IMR-90 (cell line): ENCODE measurements around the gene LDLRAD3. TPM values are rescaled to one million over a fixed set of nuclear protein-coding genes. Genes with fewer than 3 reads are reported as not detected.

Source experiments
- ATAC-seq: fragments of 200-7000 bp; cut with Tn5 transposase; 2 replicates; pipeline ENCODE4 v1.9.1; 2020; ENCODE audit warnings: low read depth, mild to moderate bottlenecking, moderate library complexity
- BruUV-seq: library from RNA; stranded (reverse); fragments of 400-500 nt; replicated peaks from 2 replicates; lab custom pipeline; 2021; lab: Mats Ljungman, UMichigan
- CTCF ChIA-PET: fragments of 300-600 bp; formaldehyde crosslinking; extraction: SDS; loops from one replicate; lab custom pipeline; 2021; ENCODE audit warnings: antibody characterized with exemption; lab: Yijun Ruan, JAX
- POLR2A ChIA-PET: fragments of 300-600 bp; sonication (Branson Sonifier 250); formaldehyde crosslinking; loops from one replicate; lab custom pipeline; 2022; ENCODE audit warnings: antibody characterized with exemption; ENCODE audit not compliant: unreplicated experiment; lab: Charles Lee
- DNase-seq: peaks from one replicate; pipeline ENCODE4 v3.0.0; 2013
- H2AFZ ChIP-seq: replicated peaks from 2 replicates; pipeline ENCODE3; 2013; ENCODE audit warnings: low read length, mild to moderate bottlenecking; ENCODE audit not compliant: poor library complexity
- H2AK5ac ChIP-seq: 2 replicates; pipeline ENCODE4 v1.6.1; 2013; ENCODE audit warnings: low read depth, low read length, inconsistent platforms
- H2AK9ac ChIP-seq: replicated peaks from 2 replicates; pipeline ENCODE3; 2013; ENCODE audit warnings: mild to moderate bottlenecking, low read depth, low read length, moderate library complexity; ENCODE audit not compliant: poor library complexity
- H2BK120ac ChIP-seq: 2 replicates; pipeline ENCODE4 v1.6.1; 2013; ENCODE audit warnings: low read depth, low read length, inconsistent platforms
- H2BK15ac ChIP-seq: 3 replicates; pipeline ENCODE4 v1.6.1; 2013; ENCODE audit warnings: low read depth, low read length, inconsistent platforms
- H2BK20ac ChIP-seq: 2 replicates; pipeline ENCODE4 v1.6.1; 2013; ENCODE audit warnings: low read depth, mild to moderate bottlenecking, inconsistent platforms, low read length, moderate library complexity
- H2BK5ac ChIP-seq: 2 replicates; pipeline ENCODE4 v1.6.1; 2013; ENCODE audit warnings: mild to moderate bottlenecking, low read depth, low read length, inconsistent platforms; ENCODE audit not compliant: poor library complexity, severe bottlenecking
- H3K14ac ChIP-seq: replicated peaks from 2 replicates; pipeline ENCODE4 v1.6.1; 2013; ENCODE audit warnings: low read depth, low read length, inconsistent platforms
- H3K18ac ChIP-seq: 2 replicates; pipeline ENCODE4 v1.6.1; 2013; ENCODE audit warnings: low read depth, low read length, control low read depth
- H3K23ac ChIP-seq: 2 replicates; pipeline ENCODE4 v1.6.1; 2013; ENCODE audit warnings: low read depth, low read length, inconsistent platforms
- H3K27ac ChIP-seq: 2 replicates; pipeline ENCODE4 v1.5.1; 2013; ENCODE audit warnings: mild to moderate bottlenecking, control low read depth, low read length; ENCODE audit not compliant: insufficient read depth
- H3K27me3 ChIP-seq: 2 replicates; pipeline ENCODE4 v1.6.1; 2013; ENCODE audit warnings: low read length; ENCODE audit not compliant: control insufficient read depth, insufficient read depth
- H3K36me3 ChIP-seq: 2 replicates; pipeline ENCODE4 v1.6.1; 2013; ENCODE audit warnings: low read length, mixed read lengths; ENCODE audit not compliant: control insufficient read depth, insufficient read depth
- H3K4ac ChIP-seq: 2 replicates; pipeline ENCODE4 v1.6.1; 2013; ENCODE audit warnings: low read depth, low read length, inconsistent platforms
- H3K4me1 ChIP-seq: 2 replicates; pipeline ENCODE4 v1.6.1; 2013; ENCODE audit warnings: low read length, mixed read lengths; ENCODE audit not compliant: control insufficient read depth, insufficient read depth
- H3K4me2 ChIP-seq: 2 replicates; pipeline ENCODE4 v1.6.1; 2013; ENCODE audit warnings: low read depth, mild to moderate bottlenecking, control low read depth, low read length, moderate library complexity
- H3K4me3 ChIP-seq: 2 replicates; pipeline ENCODE4 v1.5.1; 2013; ENCODE audit warnings: low read depth, mild to moderate bottlenecking, control low read depth, low read length, moderate library complexity; ENCODE audit not compliant: insufficient read depth
- H3K56ac ChIP-seq: 2 replicates; pipeline ENCODE4 v1.6.1; 2013; ENCODE audit warnings: low read length, inconsistent platforms; ENCODE audit not compliant: insufficient read depth; ENCODE audit errors: extremely low read depth
- H3K79me1 ChIP-seq, 2 experiments: 2 replicates each; pipeline ENCODE4 v1.6.1; 2013; ENCODE audit warnings: low read length in 2 of 2, inconsistent platforms in 1 of 2, low read depth in 1 of 2
- H3K9ac ChIP-seq: 2 replicates; pipeline ENCODE4 v1.6.1; 2013; ENCODE audit warnings: low read depth, low read length, control low read depth
- H3K9me1 ChIP-seq: 2 replicates; pipeline ENCODE4 v1.6.1; 2013; ENCODE audit warnings: low read length, inconsistent platforms; ENCODE audit not compliant: insufficient read depth
- H3K9me3 ChIP-seq: 2 replicates; pipeline ENCODE4 v1.6.1; 2013; ENCODE audit warnings: low read length; ENCODE audit not compliant: control insufficient read depth, insufficient read depth
- H4K20me1 ChIP-seq: 2 replicates; pipeline ENCODE4 v1.6.1; 2013; ENCODE audit warnings: low read length, inconsistent platforms; ENCODE audit not compliant: insufficient read depth
- H4K5ac ChIP-seq: 2 replicates; pipeline ENCODE4 v1.6.1; 2013; ENCODE audit warnings: mild to moderate bottlenecking, low read depth, low read length, control low read depth
- H4K8ac ChIP-seq, 2 experiments: 2 replicates each; pipeline ENCODE4 v1.6.1; 2013; ENCODE audit warnings: low read depth in 2 of 2, low read length in 2 of 2, control low read depth in 1 of 2, inconsistent platforms in 1 of 2
- H4K91ac ChIP-seq: 2 replicates; pipeline ENCODE4 v1.6.1; 2013; ENCODE audit warnings: low read depth, low read length, inconsistent platforms; ENCODE audit not compliant: insufficient read depth
- MAFK ChIP-seq: IDR thresholded peaks from 2 replicates; pipeline ENCODE4 v1.6.1; 2012; ENCODE audit warnings: low read depth, low read length, improper control_type of control experiment
- WGBS, 2 experiments: methylation state at CpG; one replicate each; pipeline versions ENCODE4 v1.1.5 to v1.1.7; 2013; ENCODE audit warnings: missing lambda C conversion rate in 2 of 2; ENCODE audit not compliant: insufficient read length in 1 of 2; ENCODE audit errors: extremely low coverage in 2 of 2; 5-methylcytosine and 5-hydroxymethylcytosine counted together
- dilution Hi-C: fragments of 300-500 bp; cut with HindIII; formaldehyde crosslinking; loops from one replicate; pipeline ENCODE4 v1.14.3; 2018; ENCODE audit warnings: low sequenced_read_pairs; ENCODE audit not compliant: unreplicated experiment
- in situ Hi-C: fragments of 300-500 bp; cut with MboI; formaldehyde crosslinking; loops from 3 replicates; pipeline ENCODE4 v1.14.3; 2019; ENCODE audit warnings: low sequenced_read_pairs, inconsistent platforms, mixed read lengths
- intact Hi-C: fragments of 100-400 bp; cut with micrococcal nuclease; formaldehyde crosslinking; loops from 2 replicates; pipeline ENCODE4 v1.10.0; 2022
- polyA plus RNA-seq, 3 experiments: library from polyadenylated mRNA; depleted of rRNA; stranded (reverse); fragments of >200 nt; gene quantifications; 2 replicates each; pipeline ENCODE4 v1.2.3, GENCODE V29; 2012; ENCODE audit warnings: low replicate concordance in 1 of 3
- total RNA-seq: library from RNA; depleted of rRNA; stranded (reverse); fragments of >200 nt; gene quantifications from 2 replicates; pipeline ENCODE4 v1.2.3, GENCODE V29; 2012

Gene LDLRAD3
- total and polyA plus RNA-seq, 2 of the 4 experiments (the other 2 are of a cell fraction) = 2.7 to 6.4 TPM

GRCh38 chr11:35897019-35897418 is 46.8 kb upstream of the LDLRAD3 start:
- H4K91ac ChIP-seq = no peak overlapping the region
- no peak overlapping the region for H3K4me2 ChIP-seq
- H3K36me3 ChIP-seq = no peaks in the 10 kb centered on the region
- H2BK120ac ChIP-seq = no peak overlapping the region
- no peak overlapping the region for H3K4ac ChIP-seq
- in situ Hi-C loops = loop anchor here (10.0 kb wide), 1 partner anchor 58 kb away; no protein-coding TSS in a partner anchor
- H3K18ac ChIP-seq = no peak overlapping the region
- H2AFZ ChIP-seq = no peak overlapping the region
- 62% methylated on average over 3 of the region's 4 CpGs; no CpG with 5 or more reads in 1 of the 2 experiments for WGBS, 2 experiments
- H2AK5ac ChIP-seq = no peak overlapping the region
- dilution Hi-C loops = no loop called here
- no peaks in the 10 kb centered on the region for H3K4me1 ChIP-seq
- H3K23ac ChIP-seq = no peak overlapping the region
- no peak overlapping the region for H2BK5ac ChIP-seq
- no peak for TF ChIP-seq MAFK
- no peaks in the 10 kb centered on the region for H4K20me1 ChIP-seq
- CTCF ChIA-PET = interaction anchor here (0.9 kb wide), 1 partner anchor 75 kb away, joined by 3 read pairs; no protein-coding TSS in a partner anchor
- H2BK15ac ChIP-seq = no peak overlapping the region
- POLR2A ChIA-PET = no interaction called here
- ATAC-seq (no peak), DNase-seq (no peak)
- no peaks in the 10 kb centered on the region for H3K79me1 ChIP-seq
- no peak overlapping the region for H2AK9ac ChIP-seq
- no peak overlapping the region for H3K14ac ChIP-seq
- H3K4me3 ChIP-seq = no peak overlapping the region
- peaks cover 20% of the 10 kb centered on the region for H3K27me3 ChIP-seq
- H4K8ac ChIP-seq = no peak overlapping the region
- H3K56ac ChIP-seq = no peak overlapping the region
- no peak overlapping the region for H3K27ac ChIP-seq
- no TSS peak for BruUV-seq
- no peaks in the 10 kb centered on the region; the same call in 1 of the 2 replicates for H3K9me1 ChIP-seq
- no peak overlapping the region for H4K5ac ChIP-seq
- intact Hi-C loops = no loop called here
- H3K9ac ChIP-seq = no peak overlapping the region
- H3K9me3 ChIP-seq = 0 out of 2 replicates have a peak, but pooled peaks cover 2% of the 10 kb centered on the region
- H2BK20ac ChIP-seq = no peak overlapping the region
